Measurements from ENCODE around the gene NRARP.

DNA sequence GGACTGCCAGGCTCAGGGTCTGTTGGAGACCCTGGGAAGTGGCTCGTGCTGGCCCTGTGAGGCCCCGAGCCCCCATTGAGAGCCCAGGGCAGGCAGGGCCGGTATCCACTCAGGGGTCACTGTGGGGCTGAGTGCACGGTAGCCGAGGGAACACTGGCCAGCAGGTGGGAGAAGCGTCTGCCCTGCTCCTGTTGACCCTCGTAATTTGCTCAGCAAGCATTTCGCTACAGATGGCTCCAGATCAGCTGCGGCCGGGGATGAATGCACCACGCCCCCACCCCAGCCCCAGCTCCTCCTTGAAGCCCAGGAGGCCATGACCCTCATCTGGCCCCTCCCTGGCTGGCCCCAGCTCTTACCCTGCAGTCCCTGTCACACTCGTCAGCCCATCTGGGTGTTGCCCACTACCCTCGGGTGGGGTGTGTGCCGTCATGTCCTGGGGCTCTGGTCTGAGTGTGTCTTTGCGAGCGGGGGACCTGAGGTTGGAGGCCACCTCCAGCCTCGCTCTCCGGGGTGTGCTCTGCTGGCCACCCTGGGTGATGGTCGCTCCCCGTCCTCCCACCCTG is 6.1 kb upstream of the NRARP start:
- TF ChIP-seq, protein P1, sequence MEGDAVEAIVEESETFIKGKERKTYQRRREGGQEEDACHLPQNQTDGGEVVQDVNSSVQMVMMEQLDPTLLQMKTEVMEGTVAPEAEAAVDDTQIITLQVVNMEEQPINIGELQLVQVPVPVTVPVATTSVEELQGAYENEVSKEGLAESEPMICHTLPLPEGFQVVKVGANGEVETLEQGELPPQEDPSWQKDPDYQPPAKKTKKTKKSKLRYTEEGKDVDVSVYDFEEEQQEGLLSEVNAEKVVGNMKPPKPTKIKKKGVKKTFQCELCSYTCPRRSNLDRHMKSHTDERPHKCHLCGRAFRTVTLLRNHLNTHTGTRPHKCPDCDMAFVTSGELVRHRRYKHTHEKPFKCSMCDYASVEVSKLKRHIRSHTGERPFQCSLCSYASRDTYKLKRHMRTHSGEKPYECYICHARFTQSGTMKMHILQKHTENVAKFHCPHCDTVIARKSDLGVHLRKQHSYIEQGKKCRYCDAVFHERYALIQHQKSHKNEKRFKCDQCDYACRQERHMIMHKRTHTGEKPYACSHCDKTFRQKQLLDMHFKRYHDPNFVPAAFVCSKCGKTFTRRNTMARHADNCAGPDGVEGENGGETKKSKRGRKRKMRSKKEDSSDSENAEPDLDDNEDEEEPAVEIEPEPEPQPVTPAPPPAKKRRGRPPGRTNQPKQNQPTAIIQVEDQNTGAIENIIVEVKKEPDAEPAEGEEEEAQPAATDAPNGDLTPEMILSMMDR (IDR thresholded peaks at IDR 0.05), result no peak
- TF ChIP-seq EZH2 (IDR thresholded peaks at IDR 0.05; ENCODE audit: borderline replicate concordance, insufficient read depth, low read depth, low read length, poor library complexity, severe bottlenecking), result no peak
